HG03439 (cell line): Measurements from ENCODE around the gene ZNF214.

ENCODE experiments used
- ATAC-seq: cut with Tn5 transposase; IDR thresholded peaks from one replicate; pipeline ENCODE4 v1.9.1; 2021; ENCODE audit warnings: mild to moderate bottlenecking, moderate library complexity; ENCODE audit not compliant: unreplicated experiment

ZNF214 gene

DNA sequence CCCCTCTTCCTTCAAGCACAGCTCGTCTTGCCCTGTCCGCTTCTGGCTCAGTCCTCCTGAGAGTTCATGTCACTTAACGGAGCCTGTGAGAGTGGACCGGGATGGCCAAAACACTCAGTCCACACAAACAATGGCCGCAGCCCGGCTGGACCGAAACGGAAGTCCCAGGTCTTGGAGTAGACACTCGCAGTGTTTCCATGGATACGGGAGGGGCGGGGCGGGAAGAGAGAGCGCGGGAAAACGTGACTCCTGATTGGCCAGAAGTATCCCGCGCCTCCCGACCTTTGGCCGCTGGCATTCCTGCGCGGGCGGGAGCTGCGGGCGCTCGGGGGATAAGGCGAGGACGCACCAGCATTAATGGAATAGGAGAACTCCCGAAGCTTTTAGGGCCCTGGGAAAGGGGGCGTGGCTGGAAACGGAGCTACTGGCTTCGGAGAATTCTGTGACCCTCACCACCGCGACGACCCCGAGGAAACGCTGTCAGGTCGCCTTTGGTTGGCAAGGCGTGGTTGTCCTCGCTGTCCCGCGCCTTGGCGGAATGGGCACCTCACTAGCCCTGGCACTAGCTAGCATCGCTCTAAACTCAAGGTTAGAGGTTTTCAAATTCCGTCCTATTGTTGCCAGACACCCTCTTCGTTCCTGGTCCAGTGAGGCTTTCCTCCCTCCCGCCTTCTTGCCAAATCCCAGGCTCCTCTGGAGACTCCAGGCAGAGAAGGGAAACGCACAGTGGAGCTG, at the start of gene ZNF214, which contains the start of gene NLRP14:
Gene ZNF214 (minus strand): TSS at position 164 of the 735 bp plus-strand sequence. CDS start 17,511 bp downstream, outside the sequence.
Gene NLRP14 (plus strand): TSS at position 297 of the 735 bp plus-strand sequence. CDS start 18,108 bp downstream, outside the sequence.
- ATAC-seq = no peak

DNA sequence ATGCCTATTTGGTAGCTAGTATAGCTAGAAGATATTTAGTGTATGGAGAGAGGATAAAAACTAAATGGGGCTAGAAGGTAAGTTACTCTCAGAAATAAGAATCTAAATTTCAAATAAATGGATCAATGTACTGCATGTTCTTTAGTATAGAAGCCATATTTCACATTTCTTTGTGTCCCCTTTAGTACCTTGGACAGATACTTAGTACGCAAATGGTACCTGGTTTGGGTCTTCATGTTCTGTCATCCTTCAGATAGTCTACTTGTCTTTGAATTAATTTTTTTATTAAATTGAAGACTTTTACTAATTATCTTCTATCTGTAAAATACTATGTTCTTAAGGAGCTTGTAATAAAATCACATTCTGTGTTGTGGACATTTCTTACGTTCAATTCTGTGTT, 42.4 kb upstream of the ZNF214 start:
- no peak for ATAC-seq

DNA sequence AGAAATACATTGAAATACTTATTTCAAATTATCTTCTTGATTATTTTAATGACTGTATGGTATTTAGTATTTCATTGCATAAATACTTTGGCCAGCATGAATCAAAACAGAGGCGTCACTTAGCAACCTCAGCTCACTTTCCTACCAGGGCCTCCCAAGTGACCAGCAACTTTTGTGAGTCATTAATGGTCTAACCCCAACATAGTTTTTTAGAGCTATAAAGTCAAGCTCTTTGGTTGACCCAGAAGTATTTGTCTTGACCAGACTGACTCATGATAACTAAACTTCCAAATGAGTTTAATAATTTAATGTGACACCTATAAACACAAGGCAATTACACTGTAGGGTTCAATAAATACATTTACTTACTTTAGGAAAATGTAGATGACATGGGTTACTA, 40.7 kb upstream of the ZNF214 start:
- ATAC-seq = no peak

DNA sequence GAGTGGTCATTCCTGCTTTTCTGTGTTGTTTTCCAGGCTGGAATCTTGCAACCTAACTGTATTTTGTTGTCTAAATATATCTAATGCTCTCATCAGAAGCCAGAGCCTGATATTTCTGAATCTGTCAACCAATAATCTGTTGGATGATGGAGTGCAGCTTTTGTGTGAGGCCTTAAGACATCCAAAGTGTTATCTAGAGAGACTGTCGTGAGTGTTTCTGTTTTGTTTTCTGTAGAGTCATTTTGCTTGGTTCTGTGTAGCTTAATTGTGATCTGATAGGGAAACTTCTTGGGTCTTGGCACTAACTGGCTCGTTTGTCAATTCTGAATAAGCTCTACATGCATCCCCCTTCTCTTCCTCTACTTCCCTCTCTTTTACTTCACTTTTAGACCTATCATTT, 37.5 kb upstream of the ZNF214 start:
- ATAC-seq = no peak

DNA sequence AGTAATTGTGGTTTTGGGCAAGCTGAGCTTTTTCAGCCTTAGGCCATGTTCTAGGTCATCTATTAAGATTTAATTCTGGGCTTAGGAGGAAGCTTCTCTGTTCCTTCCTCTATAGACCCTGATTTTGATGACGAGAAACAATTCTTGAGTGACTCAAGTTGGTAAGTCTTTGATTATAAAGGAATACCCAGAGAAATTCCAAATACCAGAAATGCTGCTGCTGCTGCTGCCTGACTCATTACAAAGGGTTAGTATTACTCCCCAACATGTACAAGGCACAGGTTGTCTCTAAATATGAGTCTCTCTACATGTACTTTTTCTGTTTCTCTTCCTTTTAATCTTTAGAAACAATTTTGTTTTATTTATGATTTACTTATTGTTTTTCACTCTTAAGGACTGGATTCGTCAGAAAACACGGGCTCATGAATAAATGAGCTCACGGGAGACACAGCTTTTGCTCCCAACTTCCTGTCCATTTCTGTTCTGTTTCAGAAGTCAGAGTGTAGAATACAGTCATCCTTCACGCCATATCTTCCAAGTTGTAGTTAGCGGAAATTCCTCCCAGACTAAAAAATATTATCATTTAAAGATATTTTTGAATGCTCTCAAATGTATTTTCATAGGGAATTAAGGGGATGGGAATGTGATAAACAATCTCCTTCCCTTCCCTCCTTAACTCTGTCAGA, 36.8 kb upstream of the ZNF214 start:
- ATAC-seq = no peak

DNA sequence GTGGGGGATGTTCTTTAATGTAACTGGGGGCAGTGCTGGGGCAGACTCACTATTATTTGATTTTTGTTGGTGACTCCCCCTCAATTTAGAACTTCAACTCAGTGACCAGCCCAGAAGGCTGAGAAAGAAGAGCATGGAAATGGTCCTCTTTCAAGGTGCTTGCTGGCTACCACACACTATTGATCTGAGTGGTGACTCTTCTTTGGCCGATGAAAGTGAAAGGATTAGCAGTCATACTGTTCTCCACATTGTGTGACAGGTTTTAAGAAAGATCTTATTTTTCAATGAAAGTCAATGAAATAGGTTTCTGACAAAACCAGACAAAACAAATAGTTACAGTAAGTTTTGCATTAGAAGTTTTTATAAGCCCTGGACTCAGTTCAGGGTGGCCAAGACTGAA, 30.0 kb upstream of the ZNF214 start:
- ATAC-seq = peak; percentile 73

DNA sequence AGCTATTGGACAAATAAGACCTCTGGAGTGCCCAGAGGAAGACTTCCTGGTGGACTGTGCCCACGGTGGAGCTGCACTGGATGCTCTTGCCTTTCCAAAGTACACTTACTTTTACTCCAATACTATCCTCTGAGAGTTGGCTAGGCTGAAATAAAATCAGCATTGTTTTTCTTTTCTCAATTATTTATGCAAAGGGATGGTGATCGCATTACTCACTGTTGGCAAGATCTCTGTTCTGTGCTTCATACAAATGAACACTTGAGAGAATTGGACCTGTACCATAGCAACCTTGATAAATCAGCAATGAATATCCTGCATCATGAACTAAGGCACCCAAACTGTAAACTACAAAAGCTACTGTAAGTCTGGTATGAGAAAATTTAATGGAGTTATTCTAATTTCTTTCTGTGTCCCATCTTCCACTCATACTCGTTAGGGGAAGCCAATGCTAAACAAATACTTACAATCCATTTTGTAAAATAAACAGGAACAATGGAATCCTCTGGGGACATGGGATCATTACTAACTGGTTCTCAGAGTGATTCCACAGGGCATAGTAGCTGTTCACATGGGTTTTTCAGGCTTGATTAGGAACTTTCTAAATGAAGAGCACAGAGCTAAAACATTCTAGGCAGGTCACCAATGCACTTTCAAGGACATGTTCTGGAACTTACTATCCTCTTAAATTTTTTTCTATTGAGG, 26.5 kb upstream of the ZNF214 start:
- no peak for ATAC-seq

- ATAC-seq = no peak
These were observed 13.9 kb upstream of the ZNF214 start for GRCh38 chr11:7034019-7034418.

DNA sequence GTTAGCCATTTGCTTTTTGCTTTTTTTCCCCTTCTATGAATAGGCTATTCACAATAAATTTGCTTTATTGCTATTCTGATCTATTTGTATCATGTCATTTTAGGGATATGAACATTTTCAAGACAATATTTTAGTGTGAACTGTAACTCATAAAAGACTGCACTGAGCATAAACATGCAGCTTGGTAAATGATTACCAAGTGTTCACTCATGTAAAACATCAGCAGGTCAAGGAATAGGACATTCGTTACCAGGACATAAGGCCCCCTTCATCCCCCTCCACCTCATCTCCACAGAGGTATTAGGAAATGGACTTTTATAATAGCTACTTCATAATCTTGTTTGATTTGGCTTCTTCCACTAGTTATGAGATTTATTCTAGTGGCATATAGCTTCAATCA, 12.5 kb upstream of the ZNF214 start:
- ATAC-seq = no peak

GRCh38 chr11:7031471-7031871, 11.3 kb upstream of the ZNF214 start:
- no peak for ATAC-seq

GRCh38 chr11:7030836-7031235, 10.7 kb upstream of the ZNF214 start:
- ATAC-seq = no peak

- no peak for ATAC-seq
These were observed 8.0 kb upstream of the ZNF214 start for GRCh38 chr11:7028141-7028540.

DNA sequence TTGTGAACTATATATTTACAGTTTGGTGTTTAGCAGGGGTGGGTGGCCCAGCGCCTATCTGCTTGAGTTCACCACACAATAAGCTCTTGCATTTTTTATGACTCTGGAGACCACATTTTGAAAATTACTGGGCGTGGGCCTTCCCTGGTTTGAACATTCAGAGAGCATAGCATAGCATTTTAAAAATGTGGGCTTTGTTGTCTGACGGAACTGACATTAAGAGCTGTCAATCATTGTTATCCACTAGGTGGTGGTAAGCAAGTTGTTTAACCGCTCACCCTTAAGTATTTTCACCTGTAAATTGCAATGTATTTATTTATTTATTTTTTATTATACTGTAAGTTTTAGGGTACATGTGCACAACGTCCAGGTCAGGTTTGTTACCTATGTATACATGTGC, 1.2 kb upstream of the ZNF214 start:
- ATAC-seq = no peak

- no peak for ATAC-seq
These were observed 505 bp downstream of the ZNF214 start for GRCh38 chr11:7019500-7020182.

GRCh38 chr11:7016011-7016410, 4.1 kb downstream of the ZNF214 start:
- ATAC-seq = no peak

DNA sequence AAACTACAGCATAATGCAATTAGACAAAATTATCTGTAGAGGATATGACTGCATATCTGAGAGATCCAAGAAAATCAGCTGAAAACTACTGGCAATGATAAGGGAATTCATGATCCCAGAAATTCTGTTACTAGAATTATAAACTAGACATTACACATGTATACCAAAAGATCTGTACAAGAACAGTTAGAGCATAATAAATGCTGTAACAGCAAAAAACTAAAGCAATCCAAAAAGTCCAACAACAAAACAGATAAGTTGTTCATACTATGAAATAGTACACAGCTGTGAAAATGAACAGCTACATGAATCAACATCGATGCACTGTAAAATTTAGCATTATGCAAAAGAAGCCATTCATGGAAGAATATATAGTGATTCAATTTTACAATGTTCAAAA, 6.0 kb downstream of the ZNF214 start:
- ATAC-seq = no peak

- no peak for ATAC-seq
These were observed 15.7 kb downstream of the ZNF214 start for GRCh38 chr11:7004482-7004881.

DNA sequence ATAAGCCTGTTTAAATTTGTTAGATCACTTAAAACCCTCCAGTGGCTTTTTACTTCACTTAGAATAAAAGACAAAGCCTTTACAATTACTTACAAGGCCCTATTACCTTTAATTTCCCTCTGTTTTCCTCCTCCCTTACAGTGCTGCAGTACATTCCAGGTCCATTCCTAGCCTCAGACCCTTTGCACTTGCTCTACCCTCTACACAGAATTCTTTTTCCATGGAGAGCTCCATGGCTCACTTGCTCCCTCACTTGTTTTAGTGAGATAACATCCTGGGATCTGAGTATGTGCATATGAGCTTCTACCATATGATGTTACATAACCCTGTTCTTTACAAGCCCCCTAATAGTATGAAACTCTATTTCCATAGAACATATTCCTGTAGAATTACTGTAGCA, 24.4 kb downstream of the ZNF214 start:
- no peak for ATAC-seq

GRCh38 chr11:6992457-6993417, 27.4 kb downstream of the ZNF214 start:
- ATAC-seq = no peak

DNA sequence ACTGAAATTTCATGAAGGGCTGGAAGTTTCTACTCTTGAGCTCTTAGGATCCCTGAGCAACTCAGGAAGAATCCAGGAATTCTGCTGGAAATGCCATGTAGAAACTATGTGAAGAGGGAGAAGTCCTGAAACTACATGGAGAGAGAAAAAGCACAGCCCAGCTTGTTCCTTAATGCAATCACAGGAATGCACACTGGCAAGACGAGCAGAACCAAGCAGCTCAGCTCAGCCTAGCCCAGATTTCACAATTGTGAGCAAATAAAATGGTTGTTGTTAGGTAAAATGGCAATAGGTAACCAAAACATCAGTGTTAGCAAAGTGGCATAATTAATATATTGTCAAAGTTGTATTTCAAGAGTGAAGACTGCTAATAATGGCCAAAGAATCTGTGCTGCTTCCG, 28.1 kb downstream of the ZNF214 start:
- ATAC-seq = no peak
